ENCODE data around the gene TCP11. TPM values are rescaled to one million over a fixed set of nuclear protein-coding genes. Genes with fewer than 3 reads are reported as not detected.

Gene TCP11
- total RNA-seq, 1 experiment from 2014 or later = not detected

DNA sequence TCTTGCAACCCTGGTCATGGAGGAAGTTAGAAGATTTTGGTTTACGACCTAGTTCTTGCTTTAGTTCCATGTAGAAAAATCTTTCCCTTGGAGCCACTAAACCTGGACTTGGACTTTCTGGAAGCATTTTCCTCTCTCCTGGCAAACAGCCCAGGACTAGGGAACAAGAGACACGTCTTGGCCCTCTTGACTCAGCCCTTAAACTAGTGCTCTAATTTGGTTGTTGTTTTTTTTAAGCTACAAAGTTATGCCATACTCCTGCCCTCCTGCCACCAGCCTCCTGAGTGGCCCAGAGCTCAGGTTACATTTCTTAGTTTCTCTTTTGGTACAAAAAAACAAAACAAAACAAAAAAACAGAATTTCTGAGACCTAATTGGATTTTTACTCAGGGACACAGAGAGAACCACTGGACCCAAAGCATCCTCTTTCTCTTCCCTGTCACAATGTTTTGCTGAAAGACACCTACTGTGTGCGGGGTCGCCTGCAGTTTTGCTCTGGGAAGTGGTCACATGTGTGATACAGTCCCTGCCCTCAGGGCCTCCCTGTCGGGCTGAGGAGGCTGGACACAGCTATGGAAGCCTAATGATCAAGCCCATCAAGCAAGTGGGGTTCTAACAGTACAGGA is 40.3 kb upstream of the TCP11 start:
- no peak overlapping the region for H2BK5ac ChIP-seq (ENCODE audit: insufficient read length, low read length)
- no peaks in the 10 kb centered on the region for H3K9me3 Mint-ChIP-seq
- no peaks in the 10 kb centered on the region for H3K27me3 ChIP-seq (ENCODE audit: insufficient read depth, low read length)
- no peak for DNase-seq
- no peak overlapping the region for H3K4me2 ChIP-seq (ENCODE audit: insufficient read depth, insufficient read length, low read length)
- TF ChIP-seq, protein P1, sequence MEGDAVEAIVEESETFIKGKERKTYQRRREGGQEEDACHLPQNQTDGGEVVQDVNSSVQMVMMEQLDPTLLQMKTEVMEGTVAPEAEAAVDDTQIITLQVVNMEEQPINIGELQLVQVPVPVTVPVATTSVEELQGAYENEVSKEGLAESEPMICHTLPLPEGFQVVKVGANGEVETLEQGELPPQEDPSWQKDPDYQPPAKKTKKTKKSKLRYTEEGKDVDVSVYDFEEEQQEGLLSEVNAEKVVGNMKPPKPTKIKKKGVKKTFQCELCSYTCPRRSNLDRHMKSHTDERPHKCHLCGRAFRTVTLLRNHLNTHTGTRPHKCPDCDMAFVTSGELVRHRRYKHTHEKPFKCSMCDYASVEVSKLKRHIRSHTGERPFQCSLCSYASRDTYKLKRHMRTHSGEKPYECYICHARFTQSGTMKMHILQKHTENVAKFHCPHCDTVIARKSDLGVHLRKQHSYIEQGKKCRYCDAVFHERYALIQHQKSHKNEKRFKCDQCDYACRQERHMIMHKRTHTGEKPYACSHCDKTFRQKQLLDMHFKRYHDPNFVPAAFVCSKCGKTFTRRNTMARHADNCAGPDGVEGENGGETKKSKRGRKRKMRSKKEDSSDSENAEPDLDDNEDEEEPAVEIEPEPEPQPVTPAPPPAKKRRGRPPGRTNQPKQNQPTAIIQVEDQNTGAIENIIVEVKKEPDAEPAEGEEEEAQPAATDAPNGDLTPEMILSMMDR (conservative IDR thresholded peaks at IDR 0.05) = no peak
- H3K4me3 Mint-ChIP-seq = no peak overlapping the region
- H2BK15ac ChIP-seq (ENCODE audit: low read depth, low read length) = no peak overlapping the region
- no peak overlapping the region for H4K91ac ChIP-seq (ENCODE audit: insufficient read length, low read depth, low read length)
- H3K18ac ChIP-seq (ENCODE audit: insufficient read length, low read depth, low read length) = no peak overlapping the region
- H2BK20ac ChIP-seq (ENCODE audit: low read depth, low read length, poor library complexity, severe bottlenecking) = no peak overlapping the region
- H3K4me1 ChIP-seq (ENCODE audit: insufficient read depth, low read length) = no peaks in the 10 kb centered on the region; the same call in 1 of the 2 replicates
- H3K4me1 Mint-ChIP-seq = peaks cover 10 to 20% of the 10 kb centered on the region in 2 experiments
- no peak overlapping the region for H3K14ac ChIP-seq (ENCODE audit: insufficient read depth, low read length)
- H3K36me3 Mint-ChIP-seq (ENCODE audit: insufficient read depth in 1 of 3, low read depth in 3 of 3) = no peaks in the 10 kb centered on the region
- H3K4ac ChIP-seq (ENCODE audit: low read depth, low read length) = no peak overlapping the region
- no peak overlapping the region for H3K27ac ChIP-seq (ENCODE audit: insufficient read length, low read depth, low read length)
- no peaks in the 10 kb centered on the region for H3K79me1 ChIP-seq (ENCODE audit: insufficient read depth, low read depth, low read length, poor library complexity, severe bottlenecking)
- no peak overlapping the region for H3K27ac Mint-ChIP-seq
- no peaks in the 10 kb centered on the region for H3K79me2 ChIP-seq (ENCODE audit: insufficient read depth, low read length)
- H4K20me1 ChIP-seq (ENCODE audit: control insufficient read depth, insufficient read depth, insufficient read length) = no peaks in the 10 kb centered on the region
- WGBS (ENCODE audit: extremely low coverage, insufficient read length, low lambda C conversion rate) = no CpG with 5 or more reads among the region's 5 CpGs
- H2AK5ac ChIP-seq (ENCODE audit: insufficient read length, low read length) = no peak overlapping the region
- no peak overlapping the region for H4K5ac ChIP-seq (ENCODE audit: insufficient read length, low read depth, low read length)
- no peaks in the 10 kb centered on the region for H3K9me3 ChIP-seq (ENCODE audit: control insufficient read depth, low read depth, low read length)
- H3K56ac ChIP-seq (ENCODE audit: insufficient read length, low read depth, low read length) = no peak overlapping the region
- H3K9ac ChIP-seq (ENCODE audit: extremely low read depth, insufficient read length, low read length) = no peak overlapping the region
- no peak overlapping the region for H2BK12ac ChIP-seq (ENCODE audit: insufficient read length, low read depth, low read length)
- no peaks in the 10 kb centered on the region for H3K23me2 ChIP-seq (ENCODE audit: insufficient read length, low read depth, low read length, poor library complexity, severe bottlenecking)
- H3K23ac ChIP-seq (ENCODE audit: insufficient read length, low read depth, low read length) = no peak overlapping the region
- no peak overlapping the region for H2BK120ac ChIP-seq (ENCODE audit: low read depth, low read length, poor library complexity, severe bottlenecking)
- H2AFZ ChIP-seq (ENCODE audit: low read length) = no peak overlapping the region
- H4K8ac ChIP-seq (replicated peaks; ENCODE audit: insufficient read length, low read depth, low read length) = no peak overlapping the region
- peaks cover 10% of the 10 kb centered on the region for H3K27me3 Mint-ChIP-seq (ENCODE audit: low read depth)
- no peak overlapping the region for H3T11ph ChIP-seq (ENCODE audit: low read length)
